Breast epithelium (tissue), 3 donors: ENCODE results near the gene MOGAT2.

Experiments
- POLR2A ChIP-seq: fragments of 450-650 bp; IDR thresholded peaks from one replicate; pipeline ENCODE4 v1.6.1; 2016; ENCODE audit warnings: antibody characterized with exemption, mild to moderate bottlenecking, moderate library complexity
- TF ChIP-seq, protein P1 (sequence below), 3 donors: fragments of 450-650 bp; IDR thresholded peaks; one replicate each; pipeline ENCODE4 v1.5.1; 2016 to 2017; ENCODE audit warnings: antibody characterized with exemption in 3 of 3, mild to moderate bottlenecking in 3 of 3, moderate library complexity in 3 of 3

DNA sequence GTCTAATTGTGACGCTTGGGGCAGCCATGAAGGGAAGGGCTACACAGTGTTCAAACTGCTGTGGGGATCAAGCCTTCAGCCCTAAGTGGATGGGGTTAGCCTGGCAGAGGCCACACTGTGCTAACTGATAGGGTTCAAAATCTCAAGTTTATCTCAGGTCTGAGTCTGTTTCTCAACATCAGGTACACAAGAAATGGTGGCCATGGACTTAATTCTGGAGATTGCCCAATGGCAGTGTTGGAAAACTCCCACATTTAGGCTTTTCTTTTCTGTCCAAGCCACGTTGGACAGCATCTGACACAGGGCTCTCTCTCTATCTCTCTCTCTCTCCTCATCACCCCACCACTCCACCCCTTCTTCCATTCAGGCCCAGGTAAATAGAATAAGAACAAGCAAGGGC is 40.0 kb downstream of the MOGAT2 start:
- TF ChIP-seq, protein P1, sequence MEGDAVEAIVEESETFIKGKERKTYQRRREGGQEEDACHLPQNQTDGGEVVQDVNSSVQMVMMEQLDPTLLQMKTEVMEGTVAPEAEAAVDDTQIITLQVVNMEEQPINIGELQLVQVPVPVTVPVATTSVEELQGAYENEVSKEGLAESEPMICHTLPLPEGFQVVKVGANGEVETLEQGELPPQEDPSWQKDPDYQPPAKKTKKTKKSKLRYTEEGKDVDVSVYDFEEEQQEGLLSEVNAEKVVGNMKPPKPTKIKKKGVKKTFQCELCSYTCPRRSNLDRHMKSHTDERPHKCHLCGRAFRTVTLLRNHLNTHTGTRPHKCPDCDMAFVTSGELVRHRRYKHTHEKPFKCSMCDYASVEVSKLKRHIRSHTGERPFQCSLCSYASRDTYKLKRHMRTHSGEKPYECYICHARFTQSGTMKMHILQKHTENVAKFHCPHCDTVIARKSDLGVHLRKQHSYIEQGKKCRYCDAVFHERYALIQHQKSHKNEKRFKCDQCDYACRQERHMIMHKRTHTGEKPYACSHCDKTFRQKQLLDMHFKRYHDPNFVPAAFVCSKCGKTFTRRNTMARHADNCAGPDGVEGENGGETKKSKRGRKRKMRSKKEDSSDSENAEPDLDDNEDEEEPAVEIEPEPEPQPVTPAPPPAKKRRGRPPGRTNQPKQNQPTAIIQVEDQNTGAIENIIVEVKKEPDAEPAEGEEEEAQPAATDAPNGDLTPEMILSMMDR (IDR thresholded peaks at IDR 0.05) = no peak
- TF ChIP-seq POLR2A = no peak
